Left forelimb (tissue), 1 donor: Measurements from ENCODE around the gene RFWD3.

Experiments used
- DNase-seq: peaks from one replicate; pipeline ENCODE4 v3.0.0-alpha.2; 2018; ENCODE audit warnings: low spot score

RFWD3 gene

DNA sequence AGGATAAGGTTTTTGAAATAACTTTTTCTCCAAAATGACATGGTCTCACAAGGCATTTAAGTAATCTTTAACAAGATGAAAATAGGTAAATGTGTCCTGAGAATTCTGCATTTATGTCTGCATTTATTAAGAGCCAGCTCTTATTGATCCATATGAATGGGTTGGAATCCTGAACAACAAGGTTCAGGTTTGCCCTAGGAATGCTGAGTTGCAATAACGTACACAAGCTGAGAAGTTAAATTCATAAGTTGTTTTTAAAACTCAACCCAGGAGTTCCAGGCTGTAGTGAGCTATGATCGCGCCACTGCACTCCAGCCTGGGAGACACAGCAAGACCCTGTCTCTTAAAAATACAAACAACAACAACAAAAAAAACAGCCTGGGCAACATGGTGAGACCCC lies 87.8 kb downstream of the RFWD3 start:
- DNase-seq: no peak

GRCh38 chr16:74578433-74578832 lies 88.2 kb downstream of the RFWD3 start:
- no peak for DNase-seq

GRCh38 chr16:74577882-74578366 lies 88.8 kb downstream of the RFWD3 start:
- no peak for DNase-seq

GRCh38 chr16:74575807-74576643 lies 90.7 kb downstream of the RFWD3 start:
- DNase-seq: no peak

GRCh38 chr16:74575175-74575806 lies 91.4 kb downstream of the RFWD3 start:
- DNase-seq: no peak

GRCh38 chr16:74574146-74574545 lies 92.5 kb downstream of the RFWD3 start:
- no peak for DNase-seq

DNA sequence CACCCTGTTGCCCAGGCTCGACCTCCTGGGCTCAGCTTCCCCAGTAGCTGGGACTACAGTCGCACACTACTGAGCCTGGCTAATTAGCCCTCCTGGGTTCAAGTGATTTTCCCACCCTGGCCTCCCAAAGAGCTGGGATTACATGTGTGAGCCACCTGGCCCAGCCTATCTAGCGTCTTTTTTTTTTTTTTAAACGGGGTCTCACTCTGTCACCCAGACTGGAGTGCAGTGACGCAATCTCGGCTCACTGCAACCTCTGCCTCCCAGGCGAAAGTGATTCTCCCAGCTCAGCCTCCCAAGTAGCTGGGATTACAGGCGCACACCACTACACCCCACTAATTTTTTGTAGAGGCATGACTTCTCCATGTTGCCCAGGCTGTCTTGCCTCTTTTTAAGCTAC lies 93.1 kb downstream of the RFWD3 start:
- no peak for DNase-seq
